ENCODE measurements around the gene SPRYD3. TPM values are rescaled to one million over a fixed set of nuclear protein-coding genes. Genes with fewer than 3 reads are reported as not detected.

The SPRYD3 gene
- total RNA-seq, 1 donor from 2014 or later, result 21.8 TPM

GRCh38 chr12:53069621-53070410, 9.4 kb downstream of the SPRYD3 start:
- H3K9me3 Mint-ChIP-seq (ENCODE audit: unreplicated experiment), result no peaks in the 10 kb centered on the region
- peak overlapping the region; percentile 47 for H3K4me3 Mint-ChIP-seq (ENCODE audit: unreplicated experiment)
- H3K9ac ChIP-seq (ENCODE audit: low read length), result no peak overlapping the region
- H3K4me3 ChIP-seq (ENCODE audit: insufficient read depth, low read depth, low read length), result no peak overlapping the region
- no peak overlapping the region for H3K4me2 ChIP-seq (ENCODE audit: low read length)
- H3K9me3 ChIP-seq (ENCODE audit: insufficient read depth, low read depth, low read length), result no peaks in the 10 kb centered on the region
- peaks cover 8% of the 10 kb centered on the region for H4K20me1 ChIP-seq (ENCODE audit: insufficient read depth, low read length)
- no peak overlapping the region for H2AFZ ChIP-seq (ENCODE audit: low read depth, low read length)
- H3K36me3 ChIP-seq (ENCODE audit: insufficient read depth, low read length), result peaks cover 18% of the 10 kb centered on the region
- no peak overlapping the region for H3K27ac ChIP-seq (ENCODE audit: low read depth, low read length)
- H3K79me2 ChIP-seq (ENCODE audit: insufficient read depth, low read length), result peaks cover 5% of the 10 kb centered on the region
- H3K4me1 Mint-ChIP-seq (ENCODE audit: low read depth, unreplicated experiment), result peaks cover 34% of the 10 kb centered on the region
- H3K27me3 Mint-ChIP-seq (ENCODE audit: low read depth, unreplicated experiment), result no peaks in the 10 kb centered on the region
- DNase-seq (ENCODE audit: low read depth), result no peak
- no peak for FAIRE-seq
- peaks cover 51% of the 10 kb centered on the region for H3K4me1 ChIP-seq (ENCODE audit: insufficient read depth, low read length)
- no peaks in the 10 kb centered on the region for H3K27me3 ChIP-seq (ENCODE audit: insufficient read depth, low read length)
- TF ChIP-seq, protein P1, sequence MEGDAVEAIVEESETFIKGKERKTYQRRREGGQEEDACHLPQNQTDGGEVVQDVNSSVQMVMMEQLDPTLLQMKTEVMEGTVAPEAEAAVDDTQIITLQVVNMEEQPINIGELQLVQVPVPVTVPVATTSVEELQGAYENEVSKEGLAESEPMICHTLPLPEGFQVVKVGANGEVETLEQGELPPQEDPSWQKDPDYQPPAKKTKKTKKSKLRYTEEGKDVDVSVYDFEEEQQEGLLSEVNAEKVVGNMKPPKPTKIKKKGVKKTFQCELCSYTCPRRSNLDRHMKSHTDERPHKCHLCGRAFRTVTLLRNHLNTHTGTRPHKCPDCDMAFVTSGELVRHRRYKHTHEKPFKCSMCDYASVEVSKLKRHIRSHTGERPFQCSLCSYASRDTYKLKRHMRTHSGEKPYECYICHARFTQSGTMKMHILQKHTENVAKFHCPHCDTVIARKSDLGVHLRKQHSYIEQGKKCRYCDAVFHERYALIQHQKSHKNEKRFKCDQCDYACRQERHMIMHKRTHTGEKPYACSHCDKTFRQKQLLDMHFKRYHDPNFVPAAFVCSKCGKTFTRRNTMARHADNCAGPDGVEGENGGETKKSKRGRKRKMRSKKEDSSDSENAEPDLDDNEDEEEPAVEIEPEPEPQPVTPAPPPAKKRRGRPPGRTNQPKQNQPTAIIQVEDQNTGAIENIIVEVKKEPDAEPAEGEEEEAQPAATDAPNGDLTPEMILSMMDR (IDR thresholded peaks at IDR 0.05; ENCODE audit: insufficient read depth, low read depth, low read length), result no peak
- TF ChIP-seq EZH2 (IDR thresholded peaks at IDR 0.05; ENCODE audit: insufficient read depth, low read length), result no peak
- H3K36me3 Mint-ChIP-seq (ENCODE audit: low read depth, unreplicated experiment), result peaks cover 49% of the 10 kb centered on the region
- H3K27ac Mint-ChIP-seq (ENCODE audit: unreplicated experiment), result no peak overlapping the region

DNA sequence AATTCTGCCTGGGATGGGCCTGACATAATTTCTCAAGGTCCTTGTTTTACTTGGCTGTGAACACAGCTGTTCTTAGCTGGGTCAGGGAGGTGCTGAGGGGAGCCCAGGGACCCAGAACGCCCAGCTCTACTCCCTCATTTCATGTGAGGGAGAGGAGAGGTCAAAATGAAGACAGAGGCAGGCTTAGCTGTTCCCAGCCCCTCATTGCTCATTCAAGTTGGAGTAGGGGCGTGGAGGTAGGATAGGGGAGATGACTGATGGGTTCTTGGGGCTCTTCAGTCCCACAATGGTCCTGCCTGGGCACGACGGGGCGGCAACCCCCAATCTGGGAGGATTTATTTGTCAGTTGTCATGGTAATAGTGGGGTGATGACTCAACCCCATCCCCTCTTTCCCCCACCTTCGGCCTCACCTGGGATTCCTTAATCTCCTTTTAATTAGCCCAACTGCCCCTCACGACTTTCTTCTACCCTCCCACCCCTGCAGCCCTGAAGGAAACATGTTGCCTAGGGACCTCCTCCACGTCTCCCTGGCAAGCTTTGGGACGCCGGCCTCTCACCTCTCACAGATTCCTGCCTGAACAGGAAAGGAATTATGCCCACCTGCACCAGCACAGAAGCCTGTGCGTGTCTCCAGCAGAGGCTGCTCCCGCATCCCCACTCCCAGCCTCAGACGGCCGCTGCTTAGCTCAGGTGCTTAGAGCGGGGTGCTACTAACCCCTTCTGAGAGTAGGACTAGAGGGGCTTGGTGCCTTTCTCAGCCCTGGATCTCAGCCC, 10.2 kb downstream of the SPRYD3 start:
- Mint-ChIP-seq H3K27ac (ENCODE audit: unreplicated experiment) (peak overlapping the region; percentile 41), H3K4me3 (ENCODE audit: unreplicated experiment) (peak overlapping the region; percentile 47)
- no peak for DNase-seq (ENCODE audit: low read depth)

More for the DNA sequence above, 10.2 kb downstream of the SPRYD3 start:
- H3K79me2 ChIP-seq (ENCODE audit: insufficient read depth, low read length), result peaks cover 5% of the 10 kb centered on the region
- H3K4me2 ChIP-seq (ENCODE audit: low read length), result no peak overlapping the region
- peaks cover 10% of the 10 kb centered on the region for H3K36me3 ChIP-seq (ENCODE audit: insufficient read depth, low read length)
- no peak overlapping the region for H2AFZ ChIP-seq (ENCODE audit: low read depth, low read length)
- H3K4me3 ChIP-seq (ENCODE audit: insufficient read depth, low read depth, low read length), result no peak overlapping the region
- H3K27ac ChIP-seq (ENCODE audit: low read depth, low read length), result no peak overlapping the region
- Mint-ChIP-seq H3K27me3 (ENCODE audit: low read depth, unreplicated experiment) (no peaks in the 10 kb centered on the region), H3K4me1 (ENCODE audit: low read depth, unreplicated experiment) (peaks cover 34% of the 10 kb centered on the region), H3K9me3 (ENCODE audit: unreplicated experiment) (no peaks in the 10 kb centered on the region), H3K36me3 (ENCODE audit: low read depth, unreplicated experiment) (peaks cover 43% of the 10 kb centered on the region)
- peaks cover 8% of the 10 kb centered on the region for H4K20me1 ChIP-seq (ENCODE audit: insufficient read depth, low read length)
- H3K9me3 ChIP-seq (ENCODE audit: insufficient read depth, low read depth, low read length), result no peaks in the 10 kb centered on the region
- TF ChIP-seq EZH2 (IDR thresholded peaks at IDR 0.05; ENCODE audit: insufficient read depth, low read length), result no peak
- TF ChIP-seq, protein P1 (IDR thresholded peaks at IDR 0.05; ENCODE audit: insufficient read depth, low read depth, low read length), result no peak
- no peaks in the 10 kb centered on the region for H3K27me3 ChIP-seq (ENCODE audit: insufficient read depth, low read length)
- H3K9ac ChIP-seq (ENCODE audit: low read length), result no peak overlapping the region
- peaks cover 56% of the 10 kb centered on the region for H3K4me1 ChIP-seq (ENCODE audit: insufficient read depth, low read length)
- no peak for FAIRE-seq

Data from astrocyte (in vitro differentiated cells and primary cell).